ENCODE data around the gene TIGD6. TPM values are rescaled to one million over a fixed set of nuclear protein-coding genes. Genes with fewer than 3 reads are reported as not detected.

The TIGD6 gene
- total and polyA plus RNA-seq, 2 of the 4 experiments (the other 2 are of a cell fraction): 5.8 to 6.6 TPM

GRCh38 chr5:149981206-149981605, 19.2 kb downstream of the TIGD6 start:
- Histone ChIP-seq H3K4me3 (ENCODE audit: insufficient read depth, low read depth, low read length) (no peak overlapping the region), H2AK5ac (ENCODE audit: low read depth, low read length) (no peak overlapping the region), H3K27ac (ENCODE audit: insufficient read depth, low read length) (no peak overlapping the region), H2BK15ac (ENCODE audit: low read depth, low read length) (no peak overlapping the region), H2AFZ (replicated peaks; ENCODE audit: low read length, poor library complexity) (no peak overlapping the region), H3K9me3 (ENCODE audit: control insufficient read depth, insufficient read depth, low read length) (no peaks in the 10 kb centered on the region), H2BK120ac (ENCODE audit: low read depth, low read length) (no peak overlapping the region), H4K20me1 (ENCODE audit: insufficient read depth, low read length) (no peaks in the 10 kb centered on the region; the same call in 1 of the 2 replicates), H4K5ac (ENCODE audit: low read depth, low read length) (no peak overlapping the region), H3K23ac (ENCODE audit: low read depth, low read length) (no peak overlapping the region), H3K56ac (ENCODE audit: extremely low read depth, insufficient read depth, low read length) (no peak overlapping the region), H3K4me1 (ENCODE audit: control insufficient read depth, insufficient read depth, low read length) (no peaks in the 10 kb centered on the region), H3K14ac (replicated peaks; ENCODE audit: low read depth, low read length) (no peak overlapping the region), H2BK20ac (ENCODE audit: low read depth, low read length) (no peak overlapping the region), H3K4me2 (ENCODE audit: low read depth, low read length) (no peak overlapping the region), H2AK9ac (replicated peaks; ENCODE audit: low read depth, low read length, poor library complexity) (no peak overlapping the region), H3K9ac (ENCODE audit: low read depth, low read length) (no peak overlapping the region), H4K91ac (ENCODE audit: insufficient read depth, low read depth, low read length) (no peak overlapping the region), H3K18ac (ENCODE audit: low read depth, low read length) (no peak overlapping the region), H3K79me1 (ENCODE audit: low read depth in 1 of 2, low read length in 2 of 2) (no peaks in the 10 kb centered on the region; a peak in 1 of 4 replicates), H2BK5ac (ENCODE audit: low read depth, low read length, poor library complexity, severe bottlenecking) (no peak overlapping the region), H4K8ac (ENCODE audit: low read depth in 2 of 2, low read length in 2 of 2) (no peak overlapping the region), H3K27me3 (ENCODE audit: control insufficient read depth, insufficient read depth, low read length) (no peaks in the 10 kb centered on the region), H3K36me3 (ENCODE audit: control insufficient read depth, insufficient read depth, low read length) (peaks cover 6% of the 10 kb centered on the region), H3K9me1 (ENCODE audit: insufficient read depth, low read length) (no peaks in the 10 kb centered on the region; the same call in 1 of the 2 replicates), H3K4ac (ENCODE audit: low read depth, low read length) (no peak overlapping the region)
- DNase-seq (no peak), ATAC-seq (ENCODE audit: low read depth) (no peak)
- TF ChIP-seq POLR2A (IDR thresholded peaks at IDR 0.05; ENCODE audit: low read depth, low read length) (no peak), ELK1 (IDR thresholded peaks at IDR 0.05; ENCODE audit: borderline replicate concordance, low read depth, low read length) (no peak), CEBPB (IDR thresholded peaks at IDR 0.05; ENCODE audit: low read depth, low read length) (no peak), RCOR1 (IDR thresholded peaks at IDR 0.05; ENCODE audit: insufficient replicate concordance, low read length) (no peak), CHD1 (IDR thresholded peaks at IDR 0.05; ENCODE audit: low read depth, low read length) (no peak), USF2 (IDR thresholded peaks at IDR 0.05; ENCODE audit: low read depth, low read length) (no peak), BHLHE40 (IDR thresholded peaks at IDR 0.05; ENCODE audit: low read depth, low read length) (no peak), MXI1 (IDR thresholded peaks at IDR 0.05; ENCODE audit: borderline replicate concordance, low read depth, low read length) (no peak), MAFK (IDR thresholded peaks at IDR 0.05; ENCODE audit: low read depth, low read length) (no peak), RFX5 (IDR thresholded peaks at IDR 0.05; ENCODE audit: low read depth, low read length) (no peak), NFE2L2 (IDR thresholded peaks at IDR 0.05; ENCODE audit: low read depth, low read length) (no peak)
- in situ Hi-C loops (cut with MboI; ENCODE audit: low sequenced_read_pairs): no loop called here
- WGBS, 2 experiments (ENCODE audit: extremely low coverage in 2 of 2, insufficient read length in 1 of 2): no CpG with 5 or more reads among the region's 3 CpGs
- intact Hi-C loops (cut with micrococcal nuclease): loop anchor here (10.0 kb wide), 1 partner anchor 316 kb away; no protein-coding TSS in a partner anchor
- dilution Hi-C loops (cut with HindIII; ENCODE audit: low sequenced_read_pairs, unreplicated experiment): no loop called here
- CTCF ChIA-PET: interaction anchor here (0.6 to 2.3 kb wide), 3 partner anchors 10 to 147 kb away, joined by 3 to 9 read pairs (median 4); no protein-coding TSS in a partner anchor
- BruUV-seq (replicated peaks): no TSS peak
- POLR2A ChIA-PET (ENCODE audit: unreplicated experiment): no interaction called here
